Keratinocyte (primary cell): ENCODE measurements around the gene FAM185A. TPM values are rescaled to one million over a fixed set of nuclear protein-coding genes. Genes with fewer than 3 reads are reported as not detected.

ENCODE experiments used
- DNase-seq: peaks from one replicate; pipeline ENCODE4 v3.0.0-alpha.2; 2011; ENCODE audit warnings: low read depth, missing footprints, low spot score
- FAIRE-seq: peaks from 2 replicates; lab custom pipeline; 2011; peaks lifted over from hg19 to GRCh38; lab: Jason Lieb, UNC
- H2AFZ ChIP-seq: 2 replicates; pipeline ENCODE4 v1.6.0; 2012; ENCODE audit warnings: low read length, control low read depth, inconsistent platforms; ENCODE audit not compliant: control insufficient read depth
- H3K27ac ChIP-seq: 2 replicates; pipeline ENCODE4 v1.5.1; 2011; ENCODE audit warnings: low read length; ENCODE audit not compliant: control insufficient read depth, insufficient read depth
- H3K27me3 ChIP-seq: 3 replicates; pipeline ENCODE4 v1.6.0; 2011; ENCODE audit warnings: low read length; ENCODE audit not compliant: control insufficient read depth, insufficient read depth; ENCODE audit errors: extremely low read depth
- H3K36me3 ChIP-seq, 2 experiments: 2 replicates in 1 of 2; 3 replicates in 1 of 2; pipeline ENCODE4 v1.5.1; 2011; ENCODE audit warnings: low read length in 2 of 2, mild to moderate bottlenecking in 1 of 2; ENCODE audit not compliant: control insufficient read depth in 2 of 2, insufficient read depth in 2 of 2; ENCODE audit errors: extremely low read depth in 1 of 2
- H3K4me1 ChIP-seq: 3 replicates; pipeline ENCODE4 v1.5.1; 2011; ENCODE audit warnings: low read length; ENCODE audit not compliant: control insufficient read depth, insufficient read depth; ENCODE audit errors: extremely low read depth
- H3K4me2 ChIP-seq: 3 replicates; pipeline ENCODE4 v1.6.0; 2011; ENCODE audit warnings: low read depth, low read length; ENCODE audit not compliant: control insufficient read depth, insufficient read depth; ENCODE audit errors: extremely low read depth
- H3K4me3 ChIP-seq, 3 experiments: fragments of 200-600 bp in 1 of 3; sonication (generic) in 1 of 3; 2 replicates in 2 of 3; 3 replicates in 1 of 3; pipeline ENCODE4 v1.5.1; 2011 to 2016; ENCODE audit warnings: low read length in 3 of 3, mild to moderate bottlenecking in 3 of 3, control low read depth in 2 of 3, inconsistent platforms in 1 of 3, low read depth in 1 of 3, mixed read lengths in 1 of 3, mixed run types in 1 of 3, moderate library complexity in 1 of 3; ENCODE audit not compliant: control insufficient read depth in 2 of 3, insufficient read depth in 2 of 3; ENCODE audit errors: extremely low read depth in 1 of 3
- H3K79me2 ChIP-seq: 2 replicates; pipeline ENCODE4 v1.6.0; 2012; ENCODE audit warnings: low read length; ENCODE audit not compliant: control insufficient read depth, insufficient read depth
- H3K9ac ChIP-seq: 3 replicates; pipeline ENCODE4 v1.6.0; 2011; ENCODE audit warnings: low read length; ENCODE audit not compliant: control insufficient read depth, insufficient read depth; ENCODE audit errors: extremely low read depth
- H3K9me1 ChIP-seq: 3 replicates; pipeline ENCODE4 v1.6.0; 2011; ENCODE audit warnings: low read length; ENCODE audit not compliant: control insufficient read depth, insufficient read depth; ENCODE audit errors: extremely low read depth
- H3K9me3 ChIP-seq: 2 replicates; pipeline ENCODE4 v1.5.1; 2012; ENCODE audit warnings: low read depth, low read length; ENCODE audit not compliant: control insufficient read depth
- H4K20me1 ChIP-seq: 3 replicates; pipeline ENCODE4 v1.6.0; 2011; ENCODE audit warnings: low read length; ENCODE audit not compliant: control insufficient read depth, insufficient read depth; ENCODE audit errors: extremely low read depth
- CTCF ChIP-seq, 3 experiments: IDR thresholded peaks in 1 of 3; conservative IDR thresholded peaks in 1 of 3; optimal IDR thresholded peaks in 1 of 3; 2 replicates in 2 of 3; 3 replicates in 1 of 3; pipeline versions ENCODE3 to v1.5.1; 2011; ENCODE audit warnings: low read length in 3 of 3, mild to moderate bottlenecking in 3 of 3, moderate library complexity in 2 of 3, control low read depth in 1 of 3, inconsistent platforms in 1 of 3; ENCODE audit not compliant: insufficient read depth in 2 of 3; ENCODE audit errors: extremely low read depth in 1 of 3
- EZH2 ChIP-seq: IDR thresholded peaks from one replicate; pipeline ENCODE4 v1.6.1; 2012; ENCODE audit warnings: inconsistent platforms, mild to moderate bottlenecking, low read length, moderate library complexity
- dilution Hi-C: fragments of 300-500 bp; cut with MboI; formaldehyde crosslinking; loops from one replicate; pipeline ENCODE4 v1.7.0; 2020; ENCODE audit warnings: low sequenced_read_pairs; ENCODE audit not compliant: extremely low pct_ligation_motif_present
- polyA plus RNA-seq, 5 experiments: library from polyadenylated mRNA; depleted of rRNA in 3 of 5; stranded (reverse) in 3 of 5; stranded (forward) in 1 of 5; unstranded in 1 of 5; fragments of >200 nt; gene quantifications; 1 replicate in 1 of 5; 2 replicates in 3 of 5; 3 replicates in 1 of 5; pipeline versions ENCODE4 v1.2.1 to v1.2.3, GENCODE V29; 2011 to 2012; ENCODE audit warnings: missing spikeins in 2 of 5, low read depth in 1 of 5, low replicate concordance in 1 of 5

Gene FAM185A
- polyA plus RNA-seq, 1 donor (not counting 4 experiments of a cell fraction or from before 2014, with no cell fraction given), result 7.3 TPM

- no peak for DNase-seq
- no peak for FAIRE-seq
- Histone ChIP-seq H3K4me1 (no peaks in the 10 kb centered on the region), H3K27me3 (no peaks in the 10 kb centered on the region), H3K9me1 (no peaks in the 10 kb centered on the region), H3K79me2 (no peaks in the 10 kb centered on the region), H2AFZ (no peak overlapping the region), H3K36me3 (peaks cover 0 to 4% of the 10 kb centered on the region in 2 experiments), H3K4me2 (no peak overlapping the region), H4K20me1 (no peaks in the 10 kb centered on the region), H3K27ac (no peak overlapping the region), H3K9me3 (no peaks in the 10 kb centered on the region), H3K4me3 (no peak overlapping the region), H3K9ac (no peak overlapping the region)
- TF ChIP-seq CTCF (optimal IDR thresholded peaks at IDR 0.05 in 1 of 3, IDR thresholded peaks at IDR 0.05 in 1 of 3, conservative IDR thresholded peaks at IDR 0.05 in 1 of 3; ENCODE audit: extremely low read depth in 1 of 3, insufficient read depth in 2 of 3, low read length in 3 of 3) (no peak), EZH2 (no peak)
- dilution Hi-C loops, result no loop called here
Observed at GRCh38 chr7:102823390-102824119, 74.8 kb downstream of the FAM185A start.

GRCh38 chr7:102828286-102828685 lies 79.5 kb downstream of the FAM185A start:
- Histone ChIP-seq H3K27me3 (no peaks in the 10 kb centered on the region), H3K9me3 (no peaks in the 10 kb centered on the region), H3K9ac (no peak overlapping the region), H3K27ac (no peak overlapping the region), H3K4me1 (no peaks in the 10 kb centered on the region), H3K4me2 (no peak overlapping the region), H3K79me2 (no peaks in the 10 kb centered on the region), H3K4me3 (no peak overlapping the region), H2AFZ (no peak overlapping the region), H3K36me3 (peaks cover 3 to 4% of the 10 kb centered on the region in 2 experiments), H4K20me1 (no peaks in the 10 kb centered on the region), H3K9me1 (no peaks in the 10 kb centered on the region)
- FAIRE-seq, result no peak
- no peak for TF ChIP-seq CTCF (optimal IDR thresholded peaks at IDR 0.05 in 1 of 3, IDR thresholded peaks at IDR 0.05 in 1 of 3, conservative IDR thresholded peaks at IDR 0.05 in 1 of 3; ENCODE audit: extremely low read depth in 1 of 3, insufficient read depth in 2 of 3, low read length in 3 of 3)
- no peak for TF ChIP-seq EZH2
- dilution Hi-C loops, result no loop called here
- no peak for DNase-seq
